ENCODE data around the gene AZI2.
A peak's percentile ranks its signal among the peaks of the same experiment; 100 is the strongest.

The AZI2 gene

GRCh38 chr3:28322464-28322863 lies 26.2 kb downstream of the AZI2 start:
- DNase-seq (ENCODE audit: low spot score in 2 of 2) (no peak), ATAC-seq (no peak)
- H3K4me3 Mint-ChIP-seq: no peak overlapping the region
- H3K4me1 Mint-ChIP-seq: peaks cover 45% of the 10 kb centered on the region
- H3K27ac Mint-ChIP-seq: no peak overlapping the region
- peaks cover 89% of the 10 kb centered on the region for H3K36me3 Mint-ChIP-seq
- no peaks in the 10 kb centered on the region for H3K9me3 Mint-ChIP-seq

GRCh38 chr3:28320981-28321380 lies 27.6 kb downstream of the AZI2 start:
- ATAC-seq (no peak), DNase-seq (ENCODE audit: low spot score in 2 of 2) (no peak)
- H3K36me3 Mint-ChIP-seq: peaks cover 89% of the 10 kb centered on the region
- H3K9me3 Mint-ChIP-seq: no peaks in the 10 kb centered on the region
- no peak overlapping the region for H3K4me3 Mint-ChIP-seq
- peaks cover 47% of the 10 kb centered on the region for H3K4me1 Mint-ChIP-seq
- peak overlapping the region; percentile 38 for H3K27ac Mint-ChIP-seq

- H3K4me1 Mint-ChIP-seq: peaks cover 43% of the 10 kb centered on the region
- H3K27ac Mint-ChIP-seq: no peak overlapping the region
- ATAC-seq (peak; percentile 94), DNase-seq (ENCODE audit: low spot score in 2 of 2) (peak; percentile 23 to 60)
- no peaks in the 10 kb centered on the region for H3K9me3 Mint-ChIP-seq
- H3K36me3 Mint-ChIP-seq: peaks cover 55% of the 10 kb centered on the region
- no peak overlapping the region for H3K4me3 Mint-ChIP-seq
Measured at GRCh38 chr3:28317438-28318022, 31.1 kb downstream of the AZI2 start.

- peaks cover 38% of the 10 kb centered on the region for H3K4me1 Mint-ChIP-seq
- ATAC-seq: no peak
- peak overlapping the region; percentile 1 for H3K27ac Mint-ChIP-seq
- H3K36me3 Mint-ChIP-seq: peaks cover 42% of the 10 kb centered on the region
- no peak for DNase-seq (ENCODE audit: low spot score in 2 of 2)
- no peak overlapping the region for H3K4me3 Mint-ChIP-seq
- no peaks in the 10 kb centered on the region for H3K9me3 Mint-ChIP-seq
Measured at GRCh38 chr3:28316226-28316625, 32.4 kb downstream of the AZI2 start.

GRCh38 chr3:28315711-28316110 lies 32.9 kb downstream of the AZI2 start:
- H3K9me3 Mint-ChIP-seq: no peaks in the 10 kb centered on the region
- H3K36me3 Mint-ChIP-seq: peaks cover 41% of the 10 kb centered on the region
- no peak overlapping the region for H3K4me3 Mint-ChIP-seq
- H3K27ac Mint-ChIP-seq: peak overlapping the region; percentile 1
- peaks cover 33% of the 10 kb centered on the region for H3K4me1 Mint-ChIP-seq
- DNase-seq (ENCODE audit: low spot score in 2 of 2) (no peak), ATAC-seq (peak; percentile 76)

GRCh38 chr3:28308196-28308595 lies 40.4 kb downstream of the AZI2 start:
- H3K27ac Mint-ChIP-seq: no peak overlapping the region
- peaks cover 32% of the 10 kb centered on the region for H3K4me1 Mint-ChIP-seq
- no peaks in the 10 kb centered on the region for H3K9me3 Mint-ChIP-seq
- ATAC-seq (no peak), DNase-seq (ENCODE audit: low spot score in 2 of 2) (no peak)
- H3K36me3 Mint-ChIP-seq: peaks cover 16% of the 10 kb centered on the region
- H3K4me3 Mint-ChIP-seq: no peak overlapping the region

GRCh38 chr3:28301688-28302087 lies 46.9 kb downstream of the AZI2 start:
- no peak for DNase-seq (ENCODE audit: low spot score in 2 of 2)
- Mint-ChIP-seq H3K4me3 (no peak overlapping the region), H3K4me1 (peaks cover 25% of the 10 kb centered on the region), H3K36me3 (peaks cover 6% of the 10 kb centered on the region), H3K9me3 (no peaks in the 10 kb centered on the region), H3K27ac (peak overlapping the region; percentile 58)
- no peak for ATAC-seq

- H3K4me1 Mint-ChIP-seq: peaks cover 24% of the 10 kb centered on the region
- no peaks in the 10 kb centered on the region for H3K9me3 Mint-ChIP-seq
- ATAC-seq: no peak
- H3K4me3 Mint-ChIP-seq: peak overlapping the region; percentile 58
- H3K36me3 Mint-ChIP-seq: peaks cover 8% of the 10 kb centered on the region
- peak overlapping the region; percentile 87 for H3K27ac Mint-ChIP-seq
- no peak for DNase-seq (ENCODE audit: low spot score in 2 of 2)
Measured at GRCh38 chr3:28300345-28300962, 48.2 kb downstream of the AZI2 start.

GRCh38 chr3:28299705-28300104 lies 48.9 kb downstream of the AZI2 start:
- ATAC-seq: no peak

GRCh38 chr3:28295898-28296490 lies 52.6 kb downstream of the AZI2 start:
- peak overlapping the region; percentile 82 for H3K27ac Mint-ChIP-seq
- ATAC-seq: no peak
- H3K36me3 Mint-ChIP-seq: peaks cover 30% of the 10 kb centered on the region
- no peaks in the 10 kb centered on the region for H3K9me3 Mint-ChIP-seq
- H3K4me1 Mint-ChIP-seq: peaks cover 40% of the 10 kb centered on the region
- H3K4me3 Mint-ChIP-seq: peak overlapping the region; percentile 64
- no peak for DNase-seq (ENCODE audit: low spot score in 2 of 2)

More at GRCh38 chr3:28299705-28300104, 48.9 kb downstream of the AZI2 start:
- Mint-ChIP-seq H3K4me1 (peaks cover 25% of the 10 kb centered on the region), H3K27ac (peak overlapping the region; percentile 87), H3K36me3 (peaks cover 16% of the 10 kb centered on the region), H3K4me3 (peak overlapping the region; percentile 8), H3K9me3 (no peaks in the 10 kb centered on the region)
- no peak for DNase-seq (ENCODE audit: low spot score in 2 of 2)

- H3K9me3 Mint-ChIP-seq: no peaks in the 10 kb centered on the region
- H3K4me3 Mint-ChIP-seq: peak overlapping the region; percentile 64
- H3K4me1 Mint-ChIP-seq: peaks cover 41% of the 10 kb centered on the region
- H3K27ac Mint-ChIP-seq: peak overlapping the region; percentile 82
- peak; percentile 87 for ATAC-seq
- no peak for DNase-seq (ENCODE audit: low spot score in 2 of 2)
- peaks cover 28% of the 10 kb centered on the region for H3K36me3 Mint-ChIP-seq
Measured at GRCh38 chr3:28294667-28295413, 53.8 kb downstream of the AZI2 start.

- peak overlapping the region; percentile 79 for H3K27ac Mint-ChIP-seq
- DNase-seq (ENCODE audit: low spot score in 2 of 2): no peak
- H3K4me1 Mint-ChIP-seq: peaks cover 41% of the 10 kb centered on the region
- H3K9me3 Mint-ChIP-seq: no peaks in the 10 kb centered on the region
- peaks cover 28% of the 10 kb centered on the region for H3K36me3 Mint-ChIP-seq
- ATAC-seq: no peak
- H3K4me3 Mint-ChIP-seq: peak overlapping the region; percentile 64
Measured at GRCh38 chr3:28292622-28293021, 56.0 kb downstream of the AZI2 start.

GRCh38 chr3:28291577-28291976 lies 57.0 kb downstream of the AZI2 start:
- DNase-seq (ENCODE audit: low spot score in 2 of 2) (no peak), ATAC-seq (no peak)
- H3K27ac Mint-ChIP-seq: peak overlapping the region; percentile 79
- H3K4me3 Mint-ChIP-seq: peak overlapping the region; percentile 64
- H3K9me3 Mint-ChIP-seq: no peaks in the 10 kb centered on the region
- H3K4me1 Mint-ChIP-seq: peaks cover 42% of the 10 kb centered on the region
- H3K36me3 Mint-ChIP-seq: peaks cover 28% of the 10 kb centered on the region

- H3K4me3 Mint-ChIP-seq: peak overlapping the region; percentile 64
- peaks cover 28% of the 10 kb centered on the region for H3K36me3 Mint-ChIP-seq
- peaks cover 46% of the 10 kb centered on the region for H3K4me1 Mint-ChIP-seq
- H3K27ac Mint-ChIP-seq: peak overlapping the region; percentile 79
- ATAC-seq: peak; percentile 80
- no peaks in the 10 kb centered on the region for H3K9me3 Mint-ChIP-seq
- DNase-seq (ENCODE audit: low spot score in 2 of 2): peak in 1 of 2 donors; percentile 55
Measured at GRCh38 chr3:28290863-28291300, 57.7 kb downstream of the AZI2 start.

GRCh38 chr3:28287046-28287445 lies 61.6 kb downstream of the AZI2 start:
- Mint-ChIP-seq H3K4me3 (peak overlapping the region; percentile 34), H3K27ac (no peak overlapping the region)

More at GRCh38 chr3:28287046-28287445, 61.6 kb downstream of the AZI2 start:
- Mint-ChIP-seq H3K9me3 (no peaks in the 10 kb centered on the region), H3K36me3 (peaks cover 8% of the 10 kb centered on the region), H3K4me1 (peaks cover 41% of the 10 kb centered on the region)
- DNase-seq (ENCODE audit: low spot score in 2 of 2) (no peak), ATAC-seq (peak; percentile 45)

All from stimulated activated effector memory CD8-positive, alpha-beta T cell treated with anti-CD3 and anti-CD28 coated beads, Interleukin-12 subunit alpha, Interleukin-12 subunit beta, amount 100 ng/mL, for 72 hours (primary cell).